Progenitor cell of endocrine pancreas (in vitro differentiated cells): ENCODE data around the gene SPATA6L. TPM values are rescaled to one million over a fixed set of nuclear protein-coding genes. Genes with fewer than 3 reads are reported as not detected.

Source experiments
- DNase-seq: peaks from one replicate; pipeline ENCODE4 v3.0.0; 2021; ENCODE audit warnings: low spot score; ENCODE audit not compliant: unreplicated experiment
- H3K27ac Mint-ChIP-seq: 2 replicates; pipeline ENCODE4 v1.8.0; 2021; ENCODE audit warnings: mild to moderate bottlenecking, moderate library complexity, mixed read lengths
- H3K27me3 Mint-ChIP-seq: 2 replicates; pipeline ENCODE4 v1.8.0; 2021; ENCODE audit warnings: mixed read lengths
- H3K36me3 Mint-ChIP-seq: 2 replicates; pipeline ENCODE4 v1.8.0; 2022; ENCODE audit warnings: mixed read lengths; ENCODE audit not compliant: insufficient read depth
- H3K4me1 Mint-ChIP-seq: 2 replicates; pipeline ENCODE4 v1.8.0; 2021; ENCODE audit warnings: low read depth, mixed read lengths
- H3K4me3 Mint-ChIP-seq: 2 replicates; pipeline ENCODE4 v1.8.0; 2021; ENCODE audit warnings: low read depth, mild to moderate bottlenecking, moderate library complexity, mixed read lengths
- H3K9me3 Mint-ChIP-seq: 2 replicates; pipeline ENCODE4 v1.8.0; 2021; ENCODE audit warnings: low read depth, mixed read lengths
- CTCF ChIP-seq: fragments of 200-600 bp; sonication (generic); IDR thresholded peaks from one replicate; pipeline ENCODE4 v1.5.0; 2021; ENCODE audit warnings: antibody characterized with exemption, mild to moderate bottlenecking; ENCODE audit not compliant: unreplicated experiment
- total RNA-seq: library from RNA; stranded (reverse); gene quantifications from 2 replicates; pipeline ENCODE4 v1.2.1, GENCODE V29; 2021

Gene SPATA6L
- total RNA-seq, 1 donor from 2014 or later = 7.1 TPM

GRCh38 chr9:4691795-4692194 lies 25.5 kb upstream of the SPATA6L start:
- no peaks in the 10 kb centered on the region for H3K9me3 Mint-ChIP-seq
- H3K27me3 Mint-ChIP-seq = no peaks in the 10 kb centered on the region
- DNase-seq = no peak
- no peak overlapping the region for H3K4me3 Mint-ChIP-seq
- peaks cover 1% of the 10 kb centered on the region for H3K4me1 Mint-ChIP-seq
- no peak overlapping the region for H3K27ac Mint-ChIP-seq
- no peak for TF ChIP-seq CTCF
- peaks cover 13% of the 10 kb centered on the region for H3K36me3 Mint-ChIP-seq

- no peaks in the 10 kb centered on the region for H3K9me3 Mint-ChIP-seq
- no peaks in the 10 kb centered on the region for H3K27me3 Mint-ChIP-seq
- no peak for DNase-seq
- H3K27ac Mint-ChIP-seq = no peak overlapping the region
- no peak overlapping the region for H3K4me3 Mint-ChIP-seq
- peaks cover 17% of the 10 kb centered on the region for H3K36me3 Mint-ChIP-seq
- TF ChIP-seq CTCF = no peak
- H3K4me1 Mint-ChIP-seq = peaks cover 1% of the 10 kb centered on the region
These were observed 23.9 kb upstream of the SPATA6L start for GRCh38 chr9:4690144-4690543.

GRCh38 chr9:4689687-4690104 lies 23.4 kb upstream of the SPATA6L start:
- TF ChIP-seq CTCF = no peak
- no peak for DNase-seq
- Mint-ChIP-seq H3K4me1 (peaks cover 1% of the 10 kb centered on the region), H3K4me3 (no peak overlapping the region), H3K27me3 (no peaks in the 10 kb centered on the region), H3K36me3 (peaks cover 17% of the 10 kb centered on the region), H3K27ac (no peak overlapping the region), H3K9me3 (no peaks in the 10 kb centered on the region)

GRCh38 chr9:4689021-4689420 lies 22.7 kb upstream of the SPATA6L start:
- no peaks in the 10 kb centered on the region for H3K9me3 Mint-ChIP-seq
- no peak overlapping the region for H3K27ac Mint-ChIP-seq
- no peak for TF ChIP-seq CTCF
- H3K4me1 Mint-ChIP-seq = peaks cover 1% of the 10 kb centered on the region
- H3K36me3 Mint-ChIP-seq = peaks cover 16% of the 10 kb centered on the region
- H3K4me3 Mint-ChIP-seq = no peak overlapping the region
- no peaks in the 10 kb centered on the region for H3K27me3 Mint-ChIP-seq
- no peak for DNase-seq

- no peak overlapping the region for H3K27ac Mint-ChIP-seq
- no peaks in the 10 kb centered on the region for H3K27me3 Mint-ChIP-seq
- TF ChIP-seq CTCF = no peak
- H3K4me3 Mint-ChIP-seq = no peak overlapping the region
- H3K36me3 Mint-ChIP-seq = peaks cover 14% of the 10 kb centered on the region
- DNase-seq = no peak
- H3K9me3 Mint-ChIP-seq = no peaks in the 10 kb centered on the region
- H3K4me1 Mint-ChIP-seq = no peaks in the 10 kb centered on the region
These were observed 20.3 kb upstream of the SPATA6L start for GRCh38 chr9:4686584-4686983.
